Fibroblast of lung (primary cell): ENCODE results near the gene MYL11.

Experiments
- EZH2 ChIP-seq: IDR thresholded peaks from 2 replicates; pipeline ENCODE4 v1.5.1; 2012; ENCODE audit warnings: low read length, control low read depth, mild to moderate bottlenecking; ENCODE audit errors: missing control alignments
- TF ChIP-seq, protein P1 (sequence below), 2 donors: IDR thresholded peaks in 1 of 2; conservative IDR thresholded peaks in 1 of 2; 1 replicate in 1 of 2; 2 replicates in 1 of 2; pipeline ENCODE4 v1.5.1; 2011 to 2012; ENCODE audit warnings: low read length in 2 of 2, control low read depth in 1 of 2, inconsistent platforms in 1 of 2, low read depth in 1 of 2, mild to moderate bottlenecking in 1 of 2

DNA sequence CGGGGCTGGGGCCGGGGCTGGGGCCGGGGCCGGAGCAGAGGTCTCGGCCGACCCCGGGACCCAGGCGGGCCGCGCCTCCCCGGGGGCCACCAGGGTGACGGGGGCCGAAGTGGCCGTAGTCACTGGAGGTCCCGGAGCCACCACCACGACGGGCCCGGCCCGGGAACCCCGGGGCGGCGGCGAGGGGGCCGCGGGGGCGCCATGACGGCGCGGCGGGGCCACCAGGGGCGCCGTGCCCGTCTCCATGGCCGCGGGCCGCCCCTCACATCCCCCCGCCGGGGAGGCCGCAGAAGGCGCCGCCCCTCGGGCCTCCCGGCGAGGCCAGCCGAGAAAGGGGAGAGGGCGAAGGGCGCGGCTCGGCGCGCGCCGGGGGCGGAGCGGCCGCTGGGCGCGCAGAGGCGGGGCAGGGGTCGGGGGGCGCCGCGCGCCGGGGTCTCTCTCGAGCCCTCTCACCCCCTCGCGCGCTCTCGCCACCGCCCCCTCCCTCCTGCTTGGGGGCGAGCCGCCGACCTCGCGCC is 4.6 kb upstream of the MYL11 start:
- no peak for TF ChIP-seq EZH2
- TF ChIP-seq, protein P1, sequence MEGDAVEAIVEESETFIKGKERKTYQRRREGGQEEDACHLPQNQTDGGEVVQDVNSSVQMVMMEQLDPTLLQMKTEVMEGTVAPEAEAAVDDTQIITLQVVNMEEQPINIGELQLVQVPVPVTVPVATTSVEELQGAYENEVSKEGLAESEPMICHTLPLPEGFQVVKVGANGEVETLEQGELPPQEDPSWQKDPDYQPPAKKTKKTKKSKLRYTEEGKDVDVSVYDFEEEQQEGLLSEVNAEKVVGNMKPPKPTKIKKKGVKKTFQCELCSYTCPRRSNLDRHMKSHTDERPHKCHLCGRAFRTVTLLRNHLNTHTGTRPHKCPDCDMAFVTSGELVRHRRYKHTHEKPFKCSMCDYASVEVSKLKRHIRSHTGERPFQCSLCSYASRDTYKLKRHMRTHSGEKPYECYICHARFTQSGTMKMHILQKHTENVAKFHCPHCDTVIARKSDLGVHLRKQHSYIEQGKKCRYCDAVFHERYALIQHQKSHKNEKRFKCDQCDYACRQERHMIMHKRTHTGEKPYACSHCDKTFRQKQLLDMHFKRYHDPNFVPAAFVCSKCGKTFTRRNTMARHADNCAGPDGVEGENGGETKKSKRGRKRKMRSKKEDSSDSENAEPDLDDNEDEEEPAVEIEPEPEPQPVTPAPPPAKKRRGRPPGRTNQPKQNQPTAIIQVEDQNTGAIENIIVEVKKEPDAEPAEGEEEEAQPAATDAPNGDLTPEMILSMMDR (conservative IDR thresholded peaks at IDR 0.05 in 1 of 2, IDR thresholded peaks at IDR 0.05 in 1 of 2; ENCODE audit: low read depth in 1 of 2, low read length in 2 of 2) = no peak
